H1 (cell line): Measurements from ENCODE around the gene TUBGCP5. TPM values are rescaled to one million over a fixed set of nuclear protein-coding genes. Genes with fewer than 3 reads are reported as not detected.

ENCODE experiments used
- CTCF ChIA-PET: fragments of 300-600 bp; sonication (Branson Sonifier 250); formaldehyde crosslinking; loops from one replicate; lab custom pipeline; 2021; ENCODE audit not compliant: partially characterized antibody; lab: Charles Lee
- POLR2A ChIA-PET: fragments of 300-600 bp; sonication (Branson Sonifier 250); formaldehyde crosslinking; loops from one replicate; lab custom pipeline; 2021; ENCODE audit warnings: inconsistent platforms; ENCODE audit not compliant: partially characterized antibody; lab: Charles Lee
- DNase-seq, 2 experiments: peaks; one replicate each; pipeline versions ENCODE4 v3.0.0 to v3.0.0-alpha.2; 2010 to 2022; ENCODE audit warnings: low spot score in 2 of 2, low read depth in 1 of 2, mixed read lengths in 1 of 2
- FAIRE-seq: peaks from 2 replicates; lab custom pipeline; 2011; peaks lifted over from hg19 to GRCh38; lab: Jason Lieb, UNC
- H2AFZ ChIP-seq: 2 replicates; pipeline ENCODE4 v1.8.1; 2012; ENCODE audit warnings: low read length, inconsistent platforms
- H2AK5ac ChIP-seq: 2 replicates; pipeline ENCODE4 v1.6.1; 2013; ENCODE audit warnings: low read depth, low read length
- H2BK120ac ChIP-seq: replicated peaks from 2 replicates; pipeline ENCODE3; 2013; ENCODE audit warnings: low read depth, low read length, inconsistent platforms
- H2BK12ac ChIP-seq: 2 replicates; pipeline ENCODE4 v1.6.1; 2013; ENCODE audit warnings: low read depth, low read length
- H2BK15ac ChIP-seq: 2 replicates; pipeline ENCODE4 v1.6.1; 2013; ENCODE audit warnings: low read length
- H2BK20ac ChIP-seq: 2 replicates; pipeline ENCODE4 v1.6.1; 2013; ENCODE audit warnings: low read length
- H2BK5ac ChIP-seq: 2 replicates; pipeline ENCODE4 v1.6.1; 2013; ENCODE audit warnings: low read depth, low read length
- H3K14ac ChIP-seq: 2 replicates; pipeline ENCODE4 v1.6.1; 2013; ENCODE audit warnings: inconsistent platforms; ENCODE audit not compliant: insufficient read length
- H3K18ac ChIP-seq: 2 replicates; pipeline ENCODE4 v1.6.1; 2013; ENCODE audit warnings: low read length; ENCODE audit errors: extremely low read depth
- H3K23ac ChIP-seq: 2 replicates; pipeline ENCODE4 v1.6.1; 2013; ENCODE audit warnings: inconsistent platforms; ENCODE audit not compliant: insufficient read length
- H3K23me2 ChIP-seq: 2 replicates; pipeline ENCODE4 v1.6.1; 2013; ENCODE audit warnings: low read depth, low read length
- H3K27ac ChIP-seq: 2 replicates; pipeline ENCODE4 v1.6.1; 2011; ENCODE audit warnings: low read depth, low read length, inconsistent platforms
- H3K27me3 ChIP-seq, 4 experiments: replicated peaks in 1 of 4; 1 replicate in 1 of 4; 2 replicates in 3 of 4; pipeline versions ENCODE4 v1.6.1 to v1.8.1; 2011 to 2013; ENCODE audit warnings: low read length in 3 of 4, mild to moderate bottlenecking in 3 of 4, inconsistent platforms in 2 of 4, mixed read lengths in 2 of 4, moderate library complexity in 1 of 4; ENCODE audit not compliant: control insufficient read depth in 3 of 4, insufficient read depth in 3 of 4; ENCODE audit errors: extremely low read depth in 1 of 4
- H3K36me3 ChIP-seq, 4 experiments: 2 replicates each; pipeline versions ENCODE4 v1.6.1 to v1.8.1; 2011 to 2013; ENCODE audit warnings: mild to moderate bottlenecking in 4 of 4, low read length in 3 of 4, moderate library complexity in 2 of 4, control low read depth in 1 of 4, inconsistent platforms in 1 of 4; ENCODE audit not compliant: insufficient read depth in 4 of 4, control insufficient read depth in 2 of 4
- H3K4ac ChIP-seq: replicated peaks from 2 replicates; pipeline ENCODE3; 2013; ENCODE audit warnings: low read length, low read depth, mixed read lengths, inconsistent platforms; ENCODE audit not compliant: insufficient read length
- H3K4me1 ChIP-seq, 4 experiments: replicated peaks in 1 of 4; 1 replicate in 1 of 4; 2 replicates in 3 of 4; pipeline versions ENCODE4 v1.6.1 to v1.8.1; 2011 to 2013; ENCODE audit warnings: low read length in 3 of 4, inconsistent platforms in 2 of 4, mixed read lengths in 1 of 4; ENCODE audit not compliant: insufficient read depth in 4 of 4, control insufficient read depth in 3 of 4
- H3K4me2 ChIP-seq, 2 experiments: 2 replicates each; pipeline versions ENCODE4 v1.6.1 to v1.8.1; 2011 to 2013; ENCODE audit warnings: low read depth in 2 of 2, low read length in 2 of 2, control low read depth in 1 of 2, inconsistent platforms in 1 of 2, mild to moderate bottlenecking in 1 of 2; ENCODE audit not compliant: insufficient read depth in 1 of 2
- H3K4me3 ChIP-seq, 4 experiments: fragments of 200-600, 300-600 bp in 1 of 4; sonication (generic), shearing (Covaris generic), sonication (Bioruptor Twin) in 1 of 4; 2 replicates each; pipeline versions ENCODE4 v1.5.1 to v1.8.1; 2011 to 2016; ENCODE audit warnings: low read length in 4 of 4, low read depth in 3 of 4, control low read depth in 2 of 4, inconsistent platforms in 2 of 4, mild to moderate bottlenecking in 2 of 4, mixed read lengths in 1 of 4, moderate library complexity in 1 of 4; ENCODE audit not compliant: insufficient read depth in 2 of 4; ENCODE audit errors: extremely low read depth in 1 of 4
- H3K56ac ChIP-seq: replicated peaks from 2 replicates; pipeline ENCODE3; 2013; ENCODE audit warnings: low read depth, mild to moderate bottlenecking, mixed read lengths, low read length, inconsistent platforms; ENCODE audit not compliant: insufficient read length
- H3K79me1 ChIP-seq: 2 replicates; pipeline ENCODE4 v1.6.1; 2013; ENCODE audit warnings: low read depth, low read length, control low read depth
- H3K79me2 ChIP-seq, 2 experiments: 2 replicates each; pipeline versions ENCODE4 v1.6.1 to v1.8.1; 2012 to 2013; ENCODE audit warnings: low read length in 2 of 2, mild to moderate bottlenecking in 2 of 2, inconsistent platforms in 1 of 2; ENCODE audit not compliant: insufficient read depth in 2 of 2, control insufficient read depth in 1 of 2
- H3K9ac ChIP-seq, 4 experiments: replicated peaks in 1 of 4; 1 replicate in 1 of 4; 2 replicates in 3 of 4; pipeline versions ENCODE4 v1.6.1 to v1.8.1; 2011 to 2013; ENCODE audit warnings: low read depth in 3 of 4, low read length in 3 of 4, control low read depth in 2 of 4, mild to moderate bottlenecking in 2 of 4, moderate library complexity in 2 of 4, inconsistent platforms in 1 of 4; ENCODE audit errors: extremely low read depth in 1 of 4
- H3K9me3 ChIP-seq, 2 experiments: 2 replicates each; pipeline versions ENCODE4 v1.6.1 to v1.8.1; 2012 to 2013; ENCODE audit warnings: mild to moderate bottlenecking in 2 of 2, moderate library complexity in 2 of 2, control low read depth in 1 of 2, inconsistent platforms in 1 of 2, low read depth in 1 of 2, low read length in 1 of 2, mixed read lengths in 1 of 2; ENCODE audit not compliant: insufficient read depth in 2 of 2
- H4K20me1 ChIP-seq, 2 experiments: replicated peaks in 1 of 2; 2 replicates each; pipeline versions ENCODE3 to v1.8.1; 2011 to 2013; ENCODE audit warnings: inconsistent platforms in 2 of 2, low read length in 2 of 2, mild to moderate bottlenecking in 1 of 2; ENCODE audit not compliant: insufficient read depth in 2 of 2, control insufficient read depth in 1 of 2
- H4K5ac ChIP-seq: 2 replicates; pipeline ENCODE4 v1.6.1; 2013; ENCODE audit warnings: low read length, low read depth, mixed read lengths, inconsistent platforms; ENCODE audit not compliant: insufficient read length
- H4K8ac ChIP-seq: 2 replicates; pipeline ENCODE4 v1.8.0; 2013; ENCODE audit warnings: mild to moderate bottlenecking, moderate library complexity, low read length, inconsistent platforms; ENCODE audit not compliant: insufficient read depth; ENCODE audit errors: extremely low read depth
- H4K91ac ChIP-seq: replicated peaks from 2 replicates; pipeline ENCODE3; 2013; ENCODE audit warnings: low read length, mixed read lengths, inconsistent platforms; ENCODE audit not compliant: insufficient read length
- BRCA1 ChIP-seq: IDR thresholded peaks from 2 replicates; pipeline ENCODE4 v1.6.1; 2012; ENCODE audit warnings: low read depth, low read length, improper control_type of control experiment
- CHD2 ChIP-seq: IDR thresholded peaks from 2 replicates; pipeline ENCODE4 v1.6.1; 2012; ENCODE audit warnings: low read length, improper control_type of control experiment
- GABPA ChIP-seq: IDR thresholded peaks from 2 replicates; pipeline ENCODE4 v1.6.1; 2011; ENCODE audit warnings: mild to moderate bottlenecking, low read length, moderate library complexity, borderline replicate concordance; ENCODE audit not compliant: insufficient read depth
- POLR2A ChIP-seq, 2 experiments: IDR thresholded peaks; 1 replicate in 1 of 2; 2 replicates in 1 of 2; pipeline ENCODE4 v1.6.1; 2011; ENCODE audit warnings: low read depth in 2 of 2, low read length in 2 of 2, mild to moderate bottlenecking in 2 of 2; ENCODE audit errors: control extremely low read depth in 1 of 2
- RNF2 ChIP-seq: fragments of 200-900, 300-1000 bp; sonication (generic); IDR thresholded peaks from 2 replicates; pipeline ENCODE4 v1.7.1; 2016; ENCODE audit warnings: borderline replicate concordance, low read depth, mild to moderate bottlenecking, antibody characterized with exemption, low read length; ENCODE audit not compliant: poor library complexity, severe bottlenecking; ENCODE audit errors: missing control alignments
- SIRT6 ChIP-seq: IDR thresholded peaks from one replicate; pipeline ENCODE4 v1.7.1; 2012; ENCODE audit warnings: low read length, inconsistent platforms
- SRF ChIP-seq: IDR thresholded peaks from 2 replicates; pipeline ENCODE4 v1.6.1; 2011; ENCODE audit warnings: mild to moderate bottlenecking, low read depth, low read length, moderate library complexity
- WGBS, 2 experiments: shearing (Covaris generic) in 1 of 2; methylation state at CpG; one replicate each; pipeline versions ENCODE4 v1.1.6 to v1.1.7; 2013 to 2015; ENCODE audit warnings: low lambda C conversion rate in 2 of 2, mixed read lengths in 2 of 2, inconsistent platforms in 1 of 2, low coverage in 1 of 2, missing lambda C conversion rate in 1 of 2; ENCODE audit not compliant: insufficient replicate concordance in 2 of 2, insufficient coverage in 1 of 2, insufficient read length in 1 of 2; ENCODE audit errors: extremely low coverage in 1 of 2, missing lambda C conversion rate in 1 of 2; 5-methylcytosine and 5-hydroxymethylcytosine counted together
- polyA plus RNA-seq, 7 experiments: library from polyadenylated mRNA; depleted of rRNA in 3 of 7; stranded (reverse) in 5 of 7; unstranded in 2 of 7; fragments of >200 nt in 5 of 7; fragments of 200-250 nt in 2 of 7; gene quantifications; 1 replicate in 5 of 7; 2 replicates in 1 of 7; 4 replicates in 1 of 7; pipeline versions ENCODE4 v1.2.1 to v1.2.3, GENCODE V29; 2011 to 2013; ENCODE audit warnings: missing spikeins in 2 of 7, mixed read lengths in 2 of 7
- total RNA-seq: library from RNA; stranded (reverse); fragmentation: NEBNext Ultra II Directional; extraction: Animal tissue kit (Norgen Biotek cat#: 25700); gene quantifications from 2 replicates; pipeline ENCODE4 v1.2.1, GENCODE V29; 2021

The TUBGCP5 gene
- total and polyA plus RNA-seq, 2 of the 8 experiments (the other 6 are each of a cell fraction or from before 2014, with no cell fraction given) = 6.3 to 12.5 TPM

- Histone ChIP-seq H3K18ac (no peak overlapping the region), H3K23ac (no peak overlapping the region), H2BK15ac (no peak overlapping the region), H2AK5ac (no peak overlapping the region), H2BK120ac (no peak overlapping the region), H3K4ac (no peak overlapping the region), H2BK12ac (no peak overlapping the region), H3K27me3 (peaks cover 0 to 9% (median 2%) of the 10 kb centered on the region in 4 experiments; a peak in 5 of 7 replicates), H4K8ac (0 out of 2 replicates have a peak overlapping the region, but pooled peaks have one; percentile 7), H3K79me2 (peaks cover 0 to 24% of the 10 kb centered on the region in 2 experiments; a peak in 2 of 4 replicates), H3K9ac (no peak overlapping the region), H4K5ac (no peak overlapping the region), H3K36me3 (no peaks in the 10 kb centered on the region), H3K4me1 (peaks cover 0 to 5% (median 0%) of the 10 kb centered on the region in 4 experiments; a peak in 1 of 7 replicates), H3K27ac (no peak overlapping the region), H2BK5ac (no peak overlapping the region), H4K20me1 (peaks cover 27 to 28% of the 10 kb centered on the region in 2 experiments), H3K79me1 (peaks cover 26% of the 10 kb centered on the region), H3K56ac (no peak overlapping the region), H3K23me2 (no peaks in the 10 kb centered on the region; the same call in 1 of the 2 replicates), H2BK20ac (no peak overlapping the region), H3K4me3 (no peak overlapping the region), H3K9me3 (no peaks in the 10 kb centered on the region; a peak in 1 of 4 replicates), H3K4me2 (no peak overlapping the region), H2AFZ (no peak overlapping the region), H3K14ac (no peak overlapping the region), H4K91ac (no peak overlapping the region)
- no peak for FAIRE-seq
- ChIA-PET CTCF (interaction anchor here (1.8 to 2.1 kb wide), 2 partner anchors 17 to 76 kb away, joined by 3 to 5 read pairs; no protein-coding TSS in a partner anchor), POLR2A (interaction anchor here (0.9 kb wide), 1 partner anchor 19 kb away, joined by 4 read pairs; the partner anchor contains the start of gene CYFIP1)
- no peak for DNase-seq
- TF ChIP-seq POLR2A (IDR thresholded peaks at IDR 0.05; ENCODE audit: control extremely low read depth in 1 of 2, low read depth in 2 of 2, low read length in 2 of 2) = no peak
- TF ChIP-seq SIRT6 = no peak
- TF ChIP-seq GABPA = no peak
- TF ChIP-seq RNF2 = no peak
- TF ChIP-seq CHD2 = no peak
- TF ChIP-seq BRCA1 = no peak
- TF ChIP-seq SRF = no peak
- WGBS, 2 experiments = 82% methylated on average over 11 of the region's 11 CpGs; no CpG with 5 or more reads in 1 of the 2 experiments
Measured at GRCh38 chr15:22960126-22960525, 79.2 kb downstream of the TUBGCP5 start.
